SK-N-SH (cell line): ENCODE measurements around the gene H6PD.

Experiments
- CTCF ChIP-seq: fragments of 200-600 bp; sonication (generic); IDR thresholded peaks from 2 replicates; pipeline ENCODE4 v1.6.1; 2017; ENCODE audit warnings: antibody characterized with exemption, mild to moderate bottlenecking, moderate library complexity
- ELF1 ChIP-seq: IDR thresholded peaks from 2 replicates; pipeline ENCODE4 v1.4.0; 2012
- EZH2phosphoT487 ChIP-seq: fragments of 200-600 bp; sonication (generic); IDR thresholded peaks from 2 replicates; pipeline ENCODE4 v1.6.1; 2017; ENCODE audit warnings: low read depth, mixed run types, mild to moderate bottlenecking, antibody characterized with exemption, moderate library complexity, borderline replicate concordance
- GABPA ChIP-seq: IDR thresholded peaks from 2 replicates; pipeline ENCODE4 v1.4.0; 2012; ENCODE audit warnings: low read depth, mild to moderate bottlenecking
- MAX ChIP-seq: IDR thresholded peaks from 2 replicates; pipeline ENCODE4 v1.4.0; 2012; ENCODE audit warnings: low read depth
- MXI1 ChIP-seq: IDR thresholded peaks from 2 replicates; pipeline ENCODE4 v1.6.1; 2012; ENCODE audit warnings: mild to moderate bottlenecking, low read depth, low read length, improper control_type of control experiment
- PBX3 ChIP-seq: IDR thresholded peaks from 2 replicates; pipeline ENCODE4; 2012
- POLR2AphosphoS5 ChIP-seq: IDR thresholded peaks from 2 replicates; pipeline ENCODE4 v1.6.1; 2012; ENCODE audit warnings: low read depth, low read length
- REST ChIP-seq: IDR thresholded peaks from 2 replicates; pipeline ENCODE4 v1.6.1; 2012; ENCODE audit warnings: mild to moderate bottlenecking, low read depth, low read length, moderate library complexity
- TAF1 ChIP-seq: IDR thresholded peaks from 2 replicates; pipeline ENCODE4 v1.6.1; 2012; ENCODE audit warnings: low read depth, mild to moderate bottlenecking, low read length, moderate library complexity, borderline replicate concordance
- USF2 ChIP-seq: fragments of 150-350 bp; IDR thresholded peaks from 2 replicates; pipeline ENCODE4 v1.6.1; 2017; ENCODE audit warnings: antibody characterized with exemption, low read length, low read depth, borderline replicate concordance
- YY1 ChIP-seq: IDR thresholded peaks from 2 replicates; pipeline ENCODE4 v1.4.0; 2012; ENCODE audit warnings: low read depth, mild to moderate bottlenecking

- TF ChIP-seq MXI1 (no peak), YY1 (no peak), USF2 (no peak), CTCF (no peak), ELF1 (no peak), GABPA (no peak), MAX (no peak), POLR2AphosphoS5 (no peak), PBX3 (no peak), REST (no peak), EZH2phosphoT487 (no peak), TAF1 (no peak)
Measured at GRCh38 chr1:9193233-9193625, 41.3 kb upstream of the H6PD start.
